ENCODE data around the gene WDR36. TPM values are rescaled to one million over a fixed set of nuclear protein-coding genes. Genes with fewer than 3 reads are reported as not detected.
A peak's percentile ranks its signal among the peaks of the same experiment; 100 is the strongest.

WDR36 gene
- total and polyA plus RNA-seq, 10 of the 15 experiments (the other 5 are each of a cell fraction or from before 2014, with no cell fraction given) = 13.3 to 61.8 (median 47.0) TPM

DNA sequence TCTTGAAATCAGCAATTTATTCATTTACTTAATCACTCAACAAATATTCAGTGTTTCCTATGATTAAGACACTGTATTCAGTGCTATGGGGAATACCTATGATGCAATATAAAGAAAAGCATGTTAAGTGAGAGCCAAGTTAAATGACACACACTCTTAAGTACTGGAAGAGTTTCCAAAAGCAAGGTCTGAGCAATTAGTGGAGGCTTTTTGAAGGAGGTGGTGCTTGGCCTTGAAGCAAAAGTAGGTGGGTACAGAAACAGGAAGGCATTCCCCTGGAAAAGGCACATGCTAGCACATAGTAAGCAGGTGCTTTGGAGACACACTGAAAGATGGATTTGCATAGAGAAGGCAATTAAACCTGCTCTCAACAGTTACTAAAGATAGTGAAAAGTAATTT lies 16.6 kb upstream of the WDR36 start:
- ATAC-seq = peak; percentile 37
- no peak for FAIRE-seq
- no peak overlapping the region for H3K4me2 ChIP-seq (ENCODE audit: control insufficient read depth, insufficient read depth)

More for the DNA sequence above, 16.6 kb upstream of the WDR36 start:
- Histone ChIP-seq H2AFZ (ENCODE audit: control insufficient read depth, low read depth, low read length) (no peak overlapping the region), H3K27ac (ENCODE audit: control insufficient read depth, insufficient read depth) (no peak overlapping the region), H3K9ac (ENCODE audit: control insufficient read depth, insufficient read depth, low read length) (no peak overlapping the region), H3K79me2 (ENCODE audit: control insufficient read depth, insufficient read depth, low read length) (no peaks in the 10 kb centered on the region), H4K20me1 (ENCODE audit: control insufficient read depth, insufficient read depth) (no peaks in the 10 kb centered on the region), H3K27me3 (replicated peaks in 1 of 2; ENCODE audit: control insufficient read depth in 2 of 2, insufficient read depth in 2 of 2, low read length in 1 of 2) (peaks cover 5 to 27% of the 10 kb centered on the region in 2 experiments), H3K4me3 (no peak overlapping the region), H3K36me3 (ENCODE audit: control insufficient read depth in 2 of 2, insufficient read depth in 2 of 2, low read length in 1 of 2) (no peaks in the 10 kb centered on the region), H3K9me3 (replicated peaks; ENCODE audit: control insufficient read depth, insufficient read depth, low read length) (no peaks in the 10 kb centered on the region), H3K4me1 (ENCODE audit: control insufficient read depth, insufficient read depth, low read length) (no peaks in the 10 kb centered on the region; the same call in 1 of the 2 replicates)
- BruUV-seq (replicated peaks) = no TSS peak
- intact Hi-C loops (cut with micrococcal nuclease; ENCODE audit: unreplicated experiment) = no loop called here
- in situ Hi-C loops (cut with MboI) = no loop called here
- TF ChIP-seq, protein P1, sequence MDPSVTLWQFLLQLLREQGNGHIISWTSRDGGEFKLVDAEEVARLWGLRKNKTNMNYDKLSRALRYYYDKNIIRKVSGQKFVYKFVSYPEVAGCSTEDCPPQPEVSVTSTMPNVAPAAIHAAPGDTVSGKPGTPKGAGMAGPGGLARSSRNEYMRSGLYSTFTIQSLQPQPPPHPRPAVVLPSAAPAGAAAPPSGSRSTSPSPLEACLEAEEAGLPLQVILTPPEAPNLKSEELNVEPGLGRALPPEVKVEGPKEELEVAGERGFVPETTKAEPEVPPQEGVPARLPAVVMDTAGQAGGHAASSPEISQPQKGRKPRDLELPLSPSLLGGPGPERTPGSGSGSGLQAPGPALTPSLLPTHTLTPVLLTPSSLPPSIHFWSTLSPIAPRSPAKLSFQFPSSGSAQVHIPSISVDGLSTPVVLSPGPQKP (IDR thresholded peaks at IDR 0.05; ENCODE audit: low read depth, low read length) = no peak
- TF ChIP-seq, protein P2, sequence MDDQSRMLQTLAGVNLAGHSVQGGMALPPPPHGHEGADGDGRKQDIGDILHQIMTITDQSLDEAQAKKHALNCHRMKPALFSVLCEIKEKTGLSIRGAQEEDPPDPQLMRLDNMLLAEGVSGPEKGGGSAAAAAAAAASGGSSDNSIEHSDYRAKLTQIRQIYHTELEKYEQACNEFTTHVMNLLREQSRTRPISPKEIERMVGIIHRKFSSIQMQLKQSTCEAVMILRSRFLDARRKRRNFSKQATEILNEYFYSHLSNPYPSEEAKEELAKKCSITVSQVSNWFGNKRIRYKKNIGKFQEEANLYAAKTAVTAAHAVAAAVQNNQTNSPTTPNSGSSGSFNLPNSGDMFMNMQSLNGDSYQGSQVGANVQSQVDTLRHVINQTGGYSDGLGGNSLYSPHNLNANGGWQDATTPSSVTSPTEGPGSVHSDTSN (IDR thresholded peaks at IDR 0.05; ENCODE audit: insufficient replicate concordance, low read depth, low read length) = no peak
- TF ChIP-seq BCL11A (IDR thresholded peaks at IDR 0.05; ENCODE audit: low read depth, low read length) = no peak
- TF ChIP-seq, protein P3, sequence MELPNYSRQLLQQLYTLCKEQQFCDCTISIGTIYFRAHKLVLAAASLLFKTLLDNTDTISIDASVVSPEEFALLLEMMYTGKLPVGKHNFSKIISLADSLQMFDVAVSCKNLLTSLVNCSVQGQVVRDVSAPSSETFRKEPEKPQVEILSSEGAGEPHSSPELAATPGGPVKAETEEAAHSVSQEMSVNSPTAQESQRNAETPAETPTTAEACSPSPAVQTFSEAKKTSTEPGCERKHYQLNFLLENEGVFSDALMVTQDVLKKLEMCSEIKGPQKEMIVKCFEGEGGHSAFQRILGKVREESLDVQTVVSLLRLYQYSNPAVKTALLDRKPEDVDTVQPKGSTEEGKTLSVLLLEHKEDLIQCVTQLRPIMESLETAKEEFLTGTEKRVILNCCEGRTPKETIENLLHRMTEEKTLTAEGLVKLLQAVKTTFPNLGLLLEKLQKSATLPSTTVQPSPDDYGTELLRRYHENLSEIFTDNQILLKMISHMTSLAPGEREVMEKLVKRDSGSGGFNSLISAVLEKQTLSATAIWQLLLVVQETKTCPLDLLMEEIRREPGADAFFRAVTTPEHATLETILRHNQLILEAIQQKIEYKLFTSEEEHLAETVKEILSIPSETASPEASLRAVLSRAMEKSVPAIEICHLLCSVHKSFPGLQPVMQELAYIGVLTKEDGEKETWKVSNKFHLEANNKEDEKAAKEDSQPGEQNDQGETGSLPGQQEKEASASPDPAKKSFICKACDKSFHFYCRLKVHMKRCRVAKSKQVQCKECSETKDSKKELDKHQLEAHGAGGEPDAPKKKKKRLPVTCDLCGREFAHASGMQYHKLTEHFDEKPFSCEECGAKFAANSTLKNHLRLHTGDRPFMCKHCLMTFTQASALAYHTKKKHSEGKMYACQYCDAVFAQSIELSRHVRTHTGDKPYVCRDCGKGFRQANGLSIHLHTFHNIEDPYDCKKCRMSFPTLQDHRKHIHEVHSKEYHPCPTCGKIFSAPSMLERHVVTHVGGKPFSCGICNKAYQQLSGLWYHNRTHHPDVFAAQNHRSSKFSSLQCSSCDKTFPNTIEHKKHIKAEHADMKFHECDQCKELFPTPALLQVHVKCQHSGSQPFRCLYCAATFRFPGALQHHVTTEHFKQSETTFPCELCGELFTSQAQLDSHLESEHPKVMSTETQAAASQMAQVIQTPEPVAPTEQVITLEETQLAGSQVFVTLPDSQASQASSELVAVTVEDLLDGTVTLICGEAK (IDR thresholded peaks at IDR 0.05; ENCODE audit: borderline replicate concordance) = no peak
- TF ChIP-seq, protein P4, sequence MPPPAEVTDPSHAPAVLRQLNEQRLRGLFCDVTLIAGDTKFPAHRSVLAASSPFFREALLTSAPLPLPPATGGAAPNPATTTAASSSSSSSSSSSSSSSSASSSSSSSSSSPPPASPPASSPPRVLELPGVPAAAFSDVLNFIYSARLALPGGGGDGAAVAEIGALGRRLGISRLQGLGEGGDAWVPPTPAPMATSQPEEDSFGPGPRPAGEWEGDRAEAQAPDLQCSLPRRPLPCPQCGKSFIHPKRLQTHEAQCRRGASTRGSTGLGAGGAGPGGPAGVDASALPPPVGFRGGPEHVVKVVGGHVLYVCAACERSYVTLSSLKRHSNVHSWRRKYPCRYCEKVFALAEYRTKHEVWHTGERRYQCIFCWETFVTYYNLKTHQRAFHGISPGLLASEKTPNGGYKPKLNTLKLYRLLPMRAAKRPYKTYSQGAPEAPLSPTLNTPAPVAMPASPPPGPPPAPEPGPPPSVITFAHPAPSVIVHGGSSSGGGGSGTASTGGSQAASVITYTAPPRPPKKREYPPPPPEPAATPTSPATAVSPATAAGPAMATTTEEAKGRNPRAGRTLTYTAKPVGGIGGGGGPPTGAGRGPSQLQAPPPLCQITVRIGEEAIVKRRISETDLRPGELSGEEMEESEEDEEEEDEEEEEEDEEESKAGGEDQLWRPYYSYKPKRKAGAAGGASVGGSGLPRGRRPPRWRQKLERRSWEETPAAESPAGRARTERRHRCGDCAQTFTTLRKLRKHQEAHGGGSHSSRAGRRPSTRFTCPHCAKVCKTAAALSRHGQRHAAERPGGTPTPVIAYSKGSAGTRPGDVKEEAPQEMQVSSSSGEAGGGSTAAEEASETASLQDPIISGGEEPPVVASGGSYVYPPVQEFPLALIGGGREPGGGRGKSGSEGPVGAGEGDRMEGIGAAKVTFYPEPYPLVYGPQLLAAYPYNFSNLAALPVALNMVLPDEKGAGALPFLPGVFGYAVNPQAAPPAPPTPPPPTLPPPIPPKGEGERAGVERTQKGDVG (CRISPR knock-in tag; IDR thresholded peaks at IDR 0.05) = no peak
- TF ChIP-seq ATF7 (IDR thresholded peaks at IDR 0.05; ENCODE audit: low read depth) = no peak
- no peak for TF ChIP-seq CHD2 (IDR thresholded peaks at IDR 0.05; ENCODE audit: borderline replicate concordance, low read depth, low read length)
- no peak for TF ChIP-seq RB1 (IDR thresholded peaks at IDR 0.05; ENCODE audit: borderline replicate concordance)
- TF ChIP-seq YY1 (IDR thresholded peaks at IDR 0.05; ENCODE audit: low read depth, low read length) = no peak
- ChIA-PET POLR2A (no interaction called here), RAD21 (ENCODE audit: unreplicated experiment) (no interaction called here), SMC1A (ENCODE audit: uncharacterized antibody, unreplicated experiment) (no interaction called here), CTCF (no interaction called here)
- no peak for DNase-seq (ENCODE audit: low read depth, low spot score)

All from GM12878 (cell line).